Uterus (tissue), 2 donors: ENCODE measurements around the gene CLDN9.
A peak's percentile ranks its signal among the peaks of the same experiment; 100 is the strongest.

Experiments used
- POLR2A ChIP-seq, 2 donors: fragments of 450-650 bp; IDR thresholded peaks; one replicate each; pipeline ENCODE4 v1.6.1; 2016; ENCODE audit warnings: antibody characterized with exemption in 2 of 2, mild to moderate bottlenecking in 1 of 2, moderate library complexity in 1 of 2
- TF ChIP-seq, protein P1 (sequence below), 4 experiments: fragments of 200-600 bp in 2 of 4; fragments of 450-650 bp in 2 of 4; sonication (generic) in 2 of 4; IDR thresholded peaks; one replicate each; pipeline ENCODE4 v1.5.1; 2016 to 2019; ENCODE audit warnings: antibody characterized with exemption in 4 of 4, mild to moderate bottlenecking in 2 of 4, moderate library complexity in 1 of 4

DNA sequence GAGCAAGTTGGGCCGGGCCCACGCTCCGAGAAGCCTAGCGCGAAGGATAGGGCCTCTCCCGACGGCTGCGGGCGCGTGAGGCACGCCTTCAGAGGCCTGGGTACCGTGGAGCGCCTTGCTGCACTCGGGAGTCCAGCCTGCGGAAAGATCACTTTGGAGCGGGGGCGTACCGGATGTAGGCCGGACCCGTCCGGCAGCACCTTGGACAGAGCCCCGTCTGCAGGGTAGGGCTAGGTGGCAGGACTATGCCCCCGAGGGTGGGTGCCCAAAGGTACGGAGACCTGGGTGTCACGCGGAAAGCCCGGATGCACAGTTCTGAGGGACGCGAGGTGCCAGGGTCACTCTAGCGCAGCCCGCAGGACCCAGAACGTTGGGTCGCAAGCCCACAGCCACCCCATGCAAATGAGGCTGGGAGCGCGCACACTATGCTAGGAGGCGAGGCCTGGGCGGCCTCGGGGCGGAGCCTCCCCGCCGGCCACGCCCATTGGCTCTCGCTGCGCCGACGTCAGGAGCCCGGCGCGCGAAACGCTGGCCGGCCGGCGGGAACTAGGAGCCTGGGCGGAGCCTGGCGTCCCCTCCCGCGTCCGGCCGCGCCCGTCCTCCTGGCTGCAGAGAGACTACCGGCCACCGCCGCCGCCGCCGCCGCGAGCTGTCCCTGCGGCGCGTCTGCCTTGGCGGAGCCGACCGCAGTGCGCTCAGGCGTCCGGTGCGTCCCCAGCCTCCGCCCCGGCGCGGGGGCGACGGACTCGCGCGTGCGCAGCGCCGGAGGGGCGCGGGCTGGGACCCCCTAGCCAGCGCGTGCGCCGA, 43.8 kb upstream of the CLDN9 start, which contains the start of gene PAQR4:
- TF ChIP-seq, protein P1, sequence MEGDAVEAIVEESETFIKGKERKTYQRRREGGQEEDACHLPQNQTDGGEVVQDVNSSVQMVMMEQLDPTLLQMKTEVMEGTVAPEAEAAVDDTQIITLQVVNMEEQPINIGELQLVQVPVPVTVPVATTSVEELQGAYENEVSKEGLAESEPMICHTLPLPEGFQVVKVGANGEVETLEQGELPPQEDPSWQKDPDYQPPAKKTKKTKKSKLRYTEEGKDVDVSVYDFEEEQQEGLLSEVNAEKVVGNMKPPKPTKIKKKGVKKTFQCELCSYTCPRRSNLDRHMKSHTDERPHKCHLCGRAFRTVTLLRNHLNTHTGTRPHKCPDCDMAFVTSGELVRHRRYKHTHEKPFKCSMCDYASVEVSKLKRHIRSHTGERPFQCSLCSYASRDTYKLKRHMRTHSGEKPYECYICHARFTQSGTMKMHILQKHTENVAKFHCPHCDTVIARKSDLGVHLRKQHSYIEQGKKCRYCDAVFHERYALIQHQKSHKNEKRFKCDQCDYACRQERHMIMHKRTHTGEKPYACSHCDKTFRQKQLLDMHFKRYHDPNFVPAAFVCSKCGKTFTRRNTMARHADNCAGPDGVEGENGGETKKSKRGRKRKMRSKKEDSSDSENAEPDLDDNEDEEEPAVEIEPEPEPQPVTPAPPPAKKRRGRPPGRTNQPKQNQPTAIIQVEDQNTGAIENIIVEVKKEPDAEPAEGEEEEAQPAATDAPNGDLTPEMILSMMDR (IDR thresholded peaks at IDR 0.05): peak in 1 of 4 experiments; percentile 7
- peak in 1 of 2 donors; percentile 42 for TF ChIP-seq POLR2A (IDR thresholded peaks at IDR 0.05)
